SJSA1 (cell line): ENCODE measurements around the gene FANCC. TPM values are rescaled to one million over a fixed set of nuclear protein-coding genes. Genes with fewer than 3 reads are reported as not detected.
"Not testable (repeated sequence)": the region's sequence is repeated elsewhere in the genome, so short reads cannot be mapped to it uniquely, and the experiment has no call there.

Experiments
- DNase-seq, 2 experiments: peaks; one replicate each; pipeline ENCODE4 v3.0.0-alpha.2; 2015 to 2020; ENCODE audit warnings: low spot score in 2 of 2, low read depth in 1 of 2
- H3K27ac ChIP-seq: fragments of 250-450 bp; sonication (Bioruptor Pico); 2 replicates; pipeline ENCODE4 v1.5.1; 2020; ENCODE audit warnings: mild to moderate bottlenecking, moderate library complexity
- H3K27me3 ChIP-seq: fragments of 250-450 bp; sonication (Bioruptor Pico); replicated peaks from 2 replicates; pipeline ENCODE4 v1.5.1; 2020; ENCODE audit warnings: mild to moderate bottlenecking, moderate library complexity
- H3K36me3 ChIP-seq: fragments of 250-450 bp; sonication (Bioruptor Pico); 2 replicates; pipeline ENCODE4 v1.5.1; 2020; ENCODE audit warnings: mild to moderate bottlenecking
- H3K4me1 ChIP-seq: fragments of 250-450 bp; sonication (Bioruptor Pico); replicated peaks from 2 replicates; pipeline ENCODE4 v1.6.1; 2021; ENCODE audit warnings: mild to moderate bottlenecking
- H3K4me3 ChIP-seq: fragments of 250-450 bp; sonication (Bioruptor Pico); 2 replicates; pipeline ENCODE4 v1.5.1; 2020; ENCODE audit warnings: mild to moderate bottlenecking
- H3K9me3 ChIP-seq: fragments of 250-450 bp; sonication (Bioruptor Pico); replicated peaks from 2 replicates; pipeline ENCODE4 v1.5.1; 2020; ENCODE audit warnings: mild to moderate bottlenecking
- total RNA-seq: library from RNA; depleted of rRNA; stranded (reverse); fragments of >200 nt; shearing (Covaris generic); gene quantifications from 2 replicates; pipeline ENCODE4 v1.2.3, GENCODE V29; 2014

FANCC gene
- total RNA-seq, 1 experiment from 2014 or later = 10.8 TPM

DNA sequence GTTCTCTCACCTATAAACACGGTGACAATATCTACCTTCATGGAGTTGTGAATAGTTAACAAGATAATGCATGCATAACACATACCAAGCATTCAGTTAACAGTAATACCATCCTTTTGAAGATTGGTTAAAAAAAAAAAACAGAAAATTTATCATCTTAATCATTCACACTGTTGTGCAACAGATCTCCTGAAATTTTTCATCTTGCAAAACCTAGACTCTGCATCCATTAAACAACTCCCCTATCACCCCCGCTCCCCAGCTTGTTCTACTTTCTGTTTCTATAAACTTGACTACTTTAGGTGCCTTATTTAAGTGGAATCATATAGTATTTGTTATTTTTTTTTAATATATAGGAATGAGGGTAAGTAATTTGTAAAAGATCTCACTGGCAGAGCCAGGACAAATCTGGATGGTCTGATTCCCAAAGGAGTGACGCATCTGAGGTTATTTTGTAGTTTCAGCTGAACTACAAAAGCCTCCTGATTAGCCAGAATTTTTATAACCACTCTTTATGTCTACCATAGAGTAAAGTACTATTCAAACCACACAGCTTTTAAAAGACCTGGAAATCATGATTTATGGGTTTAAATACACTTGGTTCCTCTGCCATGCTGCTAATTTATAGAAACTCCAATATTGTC lies 93.0 kb downstream of the FANCC start:
- no peaks in the 10 kb centered on the region for H3K27me3 ChIP-seq
- H3K36me3 ChIP-seq = no peaks in the 10 kb centered on the region
- no peaks in the 10 kb centered on the region for H3K9me3 ChIP-seq
- DNase-seq = no peak
- H3K4me3 ChIP-seq = no peak overlapping the region
- no peak overlapping the region for H3K27ac ChIP-seq
- H3K4me1 ChIP-seq = no peaks in the 10 kb centered on the region

DNA sequence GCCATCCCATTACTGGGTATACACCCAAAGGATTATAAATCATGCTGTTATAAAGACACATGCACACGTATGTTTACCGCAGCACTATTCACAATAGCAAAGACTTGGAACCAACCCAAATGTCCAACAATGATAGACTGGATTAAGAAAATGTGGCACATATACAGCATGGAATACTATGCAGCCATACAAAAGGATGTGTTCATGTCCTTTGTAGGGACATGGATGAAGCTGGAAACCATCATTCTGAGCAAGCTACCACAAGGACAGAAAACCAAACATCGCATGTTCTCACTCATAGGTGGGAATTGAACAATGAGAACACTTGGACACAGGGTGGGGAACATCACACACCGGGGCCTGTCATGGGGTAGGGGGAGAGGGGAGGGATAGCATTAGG lies 97.2 kb downstream of the FANCC start:
- not testable (repeated sequence) for H3K4me1 ChIP-seq, H3K27ac ChIP-seq, H3K27me3 ChIP-seq, H3K36me3 ChIP-seq, DNase-seq, H3K9me3 ChIP-seq, H3K4me3 ChIP-seq

DNA sequence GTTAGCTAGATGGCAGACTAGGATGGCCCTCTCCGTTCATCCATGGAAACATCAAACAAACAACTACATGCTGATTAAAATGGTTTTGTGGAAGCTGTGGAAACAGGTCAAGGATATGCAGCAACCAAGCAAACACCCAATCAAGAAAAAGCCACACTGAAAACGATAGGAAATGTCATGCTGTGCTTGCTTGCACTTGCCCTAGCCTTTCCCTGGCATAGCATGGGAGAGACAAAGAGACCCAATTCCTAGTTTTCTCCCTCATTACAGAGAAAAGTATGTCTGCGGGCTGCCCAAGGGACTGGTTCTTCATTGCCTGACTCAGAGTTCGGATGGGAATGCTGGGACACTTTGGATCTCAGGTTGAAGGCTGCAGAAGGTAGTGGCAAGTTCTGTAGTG lies 98.7 kb downstream of the FANCC start:
- no peak for DNase-seq
- Histone ChIP-seq H3K4me1 (no peaks in the 10 kb centered on the region), H3K27me3 (no peaks in the 10 kb centered on the region), H3K9me3 (no peaks in the 10 kb centered on the region), H3K36me3 (no peaks in the 10 kb centered on the region), H3K27ac (no peak overlapping the region), H3K4me3 (no peak overlapping the region)

DNA sequence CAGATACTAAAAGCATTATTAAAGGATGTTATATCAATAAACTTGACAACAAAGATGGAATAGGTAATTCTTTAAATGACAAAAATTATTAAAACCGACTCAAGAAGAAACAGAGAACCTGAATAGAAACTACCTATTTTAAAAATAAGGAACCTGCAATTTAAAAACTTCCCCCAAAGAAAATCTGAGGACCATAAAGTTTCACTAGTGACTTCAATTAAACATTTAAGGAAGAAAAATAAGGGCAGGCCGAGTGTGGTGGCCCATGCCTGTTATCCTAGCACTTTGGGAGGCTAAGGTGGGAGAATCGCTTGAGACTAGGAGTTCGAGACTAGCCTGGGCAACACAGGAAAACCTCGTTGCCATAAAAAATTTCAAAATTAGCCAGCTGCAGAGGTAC lies 99.6 kb downstream of the FANCC start:
- no peak for DNase-seq
- H3K36me3 ChIP-seq = no peaks in the 10 kb centered on the region
- H3K27me3 ChIP-seq = no peaks in the 10 kb centered on the region
- no peaks in the 10 kb centered on the region for H3K4me1 ChIP-seq
- H3K4me3 ChIP-seq = no peak overlapping the region
- H3K9me3 ChIP-seq = no peaks in the 10 kb centered on the region
- H3K27ac ChIP-seq = no peak overlapping the region

DNA sequence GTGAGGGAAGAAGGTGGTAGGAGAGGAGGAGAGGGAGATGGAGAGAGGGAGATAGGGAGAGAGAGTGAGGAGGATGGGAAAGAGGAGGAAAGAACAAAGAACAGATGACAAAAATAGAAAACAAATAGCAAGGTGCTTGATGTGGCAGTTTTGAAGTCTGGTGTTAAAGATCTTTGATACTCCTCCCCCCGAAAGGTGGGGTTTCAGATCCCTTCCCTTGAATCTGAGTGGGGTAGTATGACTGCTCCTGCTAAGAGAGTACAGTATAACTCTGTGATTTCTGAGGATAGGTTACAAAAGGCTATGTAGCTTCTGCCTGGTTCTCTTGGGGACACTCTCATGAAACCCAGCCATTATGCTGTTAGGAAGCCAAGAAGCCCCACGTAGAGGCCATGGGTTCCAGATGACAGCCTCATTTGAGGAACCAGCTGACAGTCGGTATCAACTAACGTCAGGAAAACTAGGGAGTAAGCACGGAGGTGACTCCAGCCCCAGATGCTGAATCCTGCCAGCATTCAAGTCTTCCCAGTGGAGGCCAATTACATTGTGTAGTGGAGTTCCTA lies 102.1 kb downstream of the FANCC start:
- H3K27me3 ChIP-seq = no peaks in the 10 kb centered on the region
- no peak overlapping the region for H3K27ac ChIP-seq
- no peaks in the 10 kb centered on the region for H3K36me3 ChIP-seq
- DNase-seq = no peak
- no peaks in the 10 kb centered on the region for H3K4me1 ChIP-seq
- no peak overlapping the region for H3K4me3 ChIP-seq
- no peaks in the 10 kb centered on the region for H3K9me3 ChIP-seq

DNA sequence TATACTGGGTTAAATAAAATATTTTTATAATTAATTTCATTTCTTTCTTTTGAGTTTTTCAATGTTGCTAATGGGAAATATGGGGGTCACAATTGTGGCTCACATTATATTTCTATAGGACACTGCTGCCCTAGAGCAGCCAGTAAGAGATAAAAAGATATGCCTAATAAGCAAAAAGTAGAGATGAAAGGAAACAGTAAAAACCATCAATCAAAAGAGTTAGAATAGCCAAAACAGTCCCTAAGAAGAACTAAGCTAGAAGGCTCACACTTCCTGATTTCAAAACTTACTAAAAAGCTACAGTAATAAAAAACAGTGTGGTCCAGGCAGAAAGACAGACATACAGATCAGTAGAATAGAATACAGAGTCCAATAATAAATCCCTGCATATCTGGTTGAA lies 104.4 kb downstream of the FANCC start:
- Histone ChIP-seq H3K36me3 (no peaks in the 10 kb centered on the region), H3K27me3 (no peaks in the 10 kb centered on the region), H3K4me3 (no peak overlapping the region), H3K4me1 (no peaks in the 10 kb centered on the region), H3K27ac (no peak overlapping the region), H3K9me3 (no peaks in the 10 kb centered on the region)
- DNase-seq = no peak

DNA sequence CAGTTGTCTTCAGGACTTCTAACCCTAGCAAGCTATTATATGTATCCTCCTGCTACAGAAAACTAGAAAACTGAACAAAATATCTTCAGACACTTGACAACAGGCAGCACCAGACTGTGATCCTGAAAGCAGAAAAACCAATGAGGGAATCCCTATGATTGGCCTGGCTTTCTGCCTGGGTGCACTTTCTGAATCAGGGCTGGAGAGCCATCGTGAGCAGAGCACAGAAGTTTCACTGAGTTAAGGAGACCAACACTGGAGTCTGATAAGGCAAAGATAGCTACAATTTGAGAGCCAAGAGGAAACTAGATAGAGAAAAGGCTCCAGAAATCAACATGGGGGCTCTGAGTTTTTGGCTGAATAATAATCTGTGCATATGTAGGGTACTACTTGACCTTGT lies 106.5 kb downstream of the FANCC start:
- Histone ChIP-seq H3K9me3 (no peaks in the 10 kb centered on the region), H3K36me3 (no peaks in the 10 kb centered on the region), H3K4me1 (peaks cover 14% of the 10 kb centered on the region), H3K4me3 (no peak overlapping the region), H3K27me3 (no peaks in the 10 kb centered on the region), H3K27ac (no peak overlapping the region)
- no peak for DNase-seq

DNA sequence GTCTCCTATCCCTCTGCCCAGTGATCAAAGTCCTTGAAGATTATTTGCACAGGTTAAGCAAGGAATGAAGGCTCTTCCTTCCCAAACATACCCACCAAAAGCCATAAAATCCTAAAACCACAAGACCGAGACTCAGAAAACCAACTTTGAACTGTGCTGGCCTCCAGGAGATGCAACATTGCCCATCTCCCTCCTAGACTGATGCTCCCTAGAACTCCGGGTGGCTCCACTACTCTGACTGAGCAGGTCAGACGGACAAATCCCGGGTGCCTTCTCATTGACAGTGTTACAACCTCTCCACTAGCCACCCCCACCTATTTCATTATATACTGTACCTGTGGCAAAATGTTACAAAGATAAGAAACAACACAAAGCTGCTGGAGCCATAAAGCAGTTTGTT lies 110.1 kb downstream of the FANCC start:
- DNase-seq = peak in 1 of 2 experiments; percentile 18
- Histone ChIP-seq H3K36me3 (no peaks in the 10 kb centered on the region), H3K4me3 (no peak overlapping the region), H3K9me3 (no peaks in the 10 kb centered on the region), H3K4me1 (peaks cover 28% of the 10 kb centered on the region), H3K27me3 (no peaks in the 10 kb centered on the region), H3K27ac (0 out of 2 replicates have a peak overlapping the region, but pooled peaks have one; percentile 69)

DNA sequence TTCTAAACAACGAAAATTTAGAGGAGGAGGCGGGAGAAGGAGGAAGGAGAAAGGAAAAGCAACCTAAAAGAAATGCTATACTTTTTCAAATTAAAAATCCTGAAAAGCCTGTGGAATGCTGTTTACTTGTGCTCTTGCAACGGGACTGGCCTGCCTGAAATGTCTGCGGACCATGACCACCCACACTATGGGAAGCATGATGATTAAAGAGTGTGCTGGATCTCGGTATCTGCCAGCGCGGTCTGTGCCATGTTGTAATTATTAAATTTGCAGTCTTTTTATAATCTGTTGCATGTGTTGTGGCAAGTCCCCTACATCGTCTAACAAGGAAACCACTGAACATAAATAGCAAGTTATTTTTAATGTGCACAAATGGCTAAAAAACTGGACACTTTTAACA lies 111.4 kb downstream of the FANCC start:
- DNase-seq = peak; percentile 72
- Histone ChIP-seq H3K4me3 (peak overlapping the region; percentile 17), H3K27me3 (no peaks in the 10 kb centered on the region), H3K4me1 (peaks cover 36% of the 10 kb centered on the region), H3K36me3 (no peaks in the 10 kb centered on the region), H3K27ac (peak overlapping the region; percentile 69), H3K9me3 (no peaks in the 10 kb centered on the region)

DNA sequence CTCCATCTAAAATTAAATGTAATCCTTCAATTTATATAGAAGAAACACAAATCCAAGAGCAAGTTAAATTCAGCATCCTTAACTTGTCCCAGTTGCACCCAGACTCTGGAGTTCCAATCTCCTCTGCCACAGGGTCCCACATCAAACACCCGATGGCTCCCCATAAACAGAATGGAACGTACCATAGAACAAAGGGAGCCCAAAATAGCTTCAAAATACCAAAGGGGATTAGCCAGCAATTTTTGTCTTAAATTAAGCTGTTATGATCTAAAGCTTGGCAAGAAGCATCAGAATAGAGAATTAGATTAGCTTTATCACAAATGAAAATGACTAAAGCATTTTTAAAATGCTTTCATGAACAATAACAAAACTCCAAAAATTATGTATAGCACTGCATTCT lies 112.8 kb downstream of the FANCC start:
- Histone ChIP-seq H3K27ac (no peak overlapping the region), H3K4me1 (peaks cover 48% of the 10 kb centered on the region), H3K36me3 (no peaks in the 10 kb centered on the region), H3K27me3 (no peaks in the 10 kb centered on the region), H3K9me3 (no peaks in the 10 kb centered on the region), H3K4me3 (no peak overlapping the region)
- DNase-seq = peak in 1 of 2 experiments; percentile 16

DNA sequence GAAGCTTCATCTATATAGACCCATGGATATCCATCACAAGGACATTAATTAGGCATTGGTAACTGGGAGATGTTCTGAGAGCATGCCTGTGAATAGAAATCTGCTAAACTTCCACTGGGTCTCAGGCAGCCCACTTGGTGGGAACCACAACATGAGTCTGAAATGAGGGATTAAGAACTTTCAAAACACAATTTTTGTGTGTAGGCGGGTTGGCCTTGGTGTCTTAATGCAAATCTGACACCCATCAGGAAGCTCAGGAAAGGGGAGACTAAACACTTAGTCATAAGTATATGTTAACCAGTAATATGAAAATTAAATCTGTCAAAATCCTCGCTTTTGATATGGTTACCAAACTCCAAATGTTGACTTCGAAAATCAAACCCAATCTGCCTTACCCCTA lies 113.2 kb downstream of the FANCC start:
- peaks cover 48% of the 10 kb centered on the region for H3K4me1 ChIP-seq
- no peaks in the 10 kb centered on the region for H3K9me3 ChIP-seq
- DNase-seq = no peak
- H3K36me3 ChIP-seq = no peaks in the 10 kb centered on the region
- H3K27ac ChIP-seq = no peak overlapping the region
- no peak overlapping the region for H3K4me3 ChIP-seq
- no peaks in the 10 kb centered on the region for H3K27me3 ChIP-seq

DNA sequence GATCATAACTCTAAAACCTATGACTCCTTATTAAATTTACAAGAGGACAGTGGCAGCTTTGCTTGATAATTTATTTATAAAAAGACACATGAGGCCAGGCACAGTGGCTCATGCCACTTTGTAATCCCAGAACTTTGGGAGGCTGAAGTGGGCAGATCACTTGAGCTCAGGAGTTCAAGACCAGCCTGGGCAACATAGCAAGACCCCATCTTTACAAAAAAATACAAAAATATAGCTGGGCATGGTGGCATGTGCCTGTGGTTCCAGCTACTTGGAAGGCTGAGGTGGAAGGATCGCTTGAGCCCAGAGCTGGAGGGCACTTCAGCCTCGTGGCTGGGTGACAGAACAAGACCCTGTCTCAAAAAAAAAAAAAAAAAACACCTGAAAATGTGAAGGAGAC lies 114.5 kb downstream of the FANCC start:
- H3K36me3 ChIP-seq, DNase-seq, H3K27ac ChIP-seq, H3K9me3 ChIP-seq, H3K27me3 ChIP-seq, H3K4me3 ChIP-seq: not testable (repeated sequence)
- H3K4me1 ChIP-seq = peaks cover 54% of the 10 kb centered on the region

DNA sequence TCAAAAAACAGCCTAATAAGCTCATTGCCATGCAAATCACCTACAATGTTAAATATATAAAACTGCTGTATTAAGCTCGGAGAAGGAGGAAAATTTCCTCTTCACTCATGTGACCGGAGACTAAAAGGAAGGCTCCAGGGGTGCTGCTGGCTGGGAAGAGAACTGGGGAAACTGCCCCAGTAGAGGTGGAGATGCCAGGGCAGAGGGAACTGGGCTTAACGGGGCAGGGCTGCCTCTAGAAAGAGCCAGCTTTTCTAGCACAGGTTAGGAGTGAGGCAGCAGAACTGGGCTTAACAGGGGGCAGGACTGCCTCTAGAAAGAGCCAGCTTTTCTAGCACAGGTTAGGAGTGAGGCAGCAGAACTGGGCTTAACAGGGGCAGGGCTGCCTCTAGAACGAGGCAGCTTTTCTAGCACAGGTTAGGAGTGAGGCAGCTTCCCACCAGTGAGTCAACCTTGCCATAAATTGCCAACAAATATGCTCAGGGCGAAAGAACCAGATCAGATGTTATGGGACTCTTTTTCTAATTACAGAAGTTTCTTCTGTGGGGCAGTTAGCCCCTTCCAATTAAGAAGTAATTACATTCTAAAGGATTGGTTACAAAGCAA lies 115.3 kb downstream of the FANCC start:
- Histone ChIP-seq H3K27ac (no peak overlapping the region), H3K9me3 (no peaks in the 10 kb centered on the region)
- no peak for DNase-seq

DNA sequence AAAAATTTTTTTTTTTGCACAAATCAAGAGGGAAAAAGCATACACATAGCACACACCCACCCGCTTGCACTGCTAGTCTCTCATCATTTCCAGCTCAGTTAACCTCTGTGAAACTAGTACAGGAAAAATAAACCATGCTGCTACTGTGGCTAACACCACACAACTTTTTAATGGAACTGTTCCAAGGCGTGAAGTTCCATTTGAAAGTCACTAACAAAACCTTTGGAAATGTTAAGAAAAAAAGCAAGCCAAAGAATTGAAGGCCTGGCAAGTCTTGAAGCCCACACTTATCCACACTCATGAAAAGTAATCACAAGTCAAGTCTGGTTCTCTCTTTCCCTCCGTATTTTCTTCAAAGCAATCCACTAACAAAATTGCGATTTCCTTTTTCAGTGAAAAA lies 116.3 kb downstream of the FANCC start:
- peak overlapping the region; percentile 20; the same call in 1 of the 2 replicates for H3K27ac ChIP-seq
- H3K4me1 ChIP-seq = peaks cover 47% of the 10 kb centered on the region
- no peak overlapping the region for H3K4me3 ChIP-seq
- no peaks in the 10 kb centered on the region for H3K36me3 ChIP-seq
- H3K27me3 ChIP-seq = no peaks in the 10 kb centered on the region
- no peaks in the 10 kb centered on the region for H3K9me3 ChIP-seq
- DNase-seq = peak in 1 of 2 experiments; percentile 9

More for the DNA sequence above, 115.3 kb downstream of the FANCC start:
- Histone ChIP-seq H3K4me3 (no peak overlapping the region), H3K36me3 (no peaks in the 10 kb centered on the region), H3K4me1 (peaks cover 56% of the 10 kb centered on the region), H3K27me3 (no peaks in the 10 kb centered on the region)
